HCT116 (cell line): Measurements from ENCODE around the gene CSH1. TPM values are rescaled to one million over a fixed set of nuclear protein-coding genes. Genes with fewer than 3 reads are reported as not detected.
"Not testable (repeated sequence)": the region's sequence is repeated elsewhere in the genome, so short reads cannot be mapped to it uniquely, and the experiment has no call there.

Source experiments
- ATAC-seq: fragments of 200-7000 bp; cut with Tn5 transposase; 2 replicates; pipeline ENCODE4 v1.9.1; 2020; ENCODE audit warnings: mild to moderate bottlenecking, moderate library complexity
- BruUV-seq: library from RNA; stranded (reverse); fragments of 400-500 nt; replicated peaks from 2 replicates; lab custom pipeline; 2021; lab: Mats Ljungman, UMichigan
- CTCF ChIA-PET: fragments of 300-600 bp; sonication (Branson Sonifier 250); formaldehyde crosslinking; loops from one replicate; lab custom pipeline; 2021; ENCODE audit warnings: antibody characterized with exemption; lab: Charles Lee
- POLR2A ChIA-PET: fragments of 300-600, 350-600 bp; sonication (Branson Sonifier 250); formaldehyde crosslinking; loops from one replicate; lab custom pipeline; 2021; ENCODE audit warnings: antibody characterized with exemption; lab: Charles Lee
- RAD21 ChIA-PET, 2 experiments: fragments of 300-600 bp; sonication (Branson Sonifier 250); formaldehyde crosslinking; loops; one replicate each; lab custom pipeline; 2023; ENCODE audit warnings: low total read pairs in 2 of 2; ENCODE audit not compliant: uncharacterized antibody in 2 of 2, unreplicated experiment in 2 of 2, low non-redundant PET in 1 of 2; lab: Charles Lee
- DNase-seq: peaks from one replicate; pipeline ENCODE4 v3.0.0-alpha.2; 2010; ENCODE audit warnings: low read depth, low spot score
- H2AFZ ChIP-seq: fragments of 200-600 bp; shearing (Covaris generic), sonication (generic); 2 replicates; pipeline ENCODE4 v1.6.1; 2017; ENCODE audit warnings: low read depth, mixed run types, mixed read lengths, antibody characterized with exemption, low read length; ENCODE audit not compliant: poor library complexity, severe bottlenecking
- H3K27ac ChIP-seq: 2 replicates; pipeline ENCODE4 v1.5.1; 2012; ENCODE audit warnings: low read depth, low read length
- H3K27me3 ChIP-seq: fragments of 200-600 bp; sonication (generic); 2 replicates; pipeline ENCODE4 v1.6.1; 2016; ENCODE audit warnings: mixed run types, low read length, mixed read lengths; ENCODE audit not compliant: insufficient read depth
- H3K36me3 ChIP-seq, 2 experiments: fragments of 200-500 bp in 1 of 2; fragments of 200-600 bp in 1 of 2; sonication (Bioruptor generic) in 1 of 2; sonication (generic) in 1 of 2; 2 replicates each; pipeline versions ENCODE4 v1.5.1 to v1.6.1; 2014 to 2016; ENCODE audit warnings: low read length in 2 of 2, inconsistent platforms in 1 of 2, mixed read lengths in 1 of 2, mixed run types in 1 of 2; ENCODE audit not compliant: insufficient read depth in 2 of 2, control insufficient read depth in 1 of 2
- H3K4me1 ChIP-seq, 2 experiments: fragments of 200-600 bp in 1 of 2; sonication (generic) in 1 of 2; 2 replicates each; pipeline versions ENCODE4 v1.5.1 to v1.6.1; 2012 to 2017; ENCODE audit warnings: low read length in 2 of 2, inconsistent platforms in 1 of 2, mild to moderate bottlenecking in 1 of 2, mixed read lengths in 1 of 2, mixed run types in 1 of 2, moderate library complexity in 1 of 2; ENCODE audit not compliant: insufficient read depth in 2 of 2, control insufficient read depth in 1 of 2
- H3K4me2 ChIP-seq: fragments of 200-600 bp; sonication (generic); 2 replicates; pipeline ENCODE4 v1.6.1; 2017; ENCODE audit warnings: mixed run types, low read length, mixed read lengths
- H3K4me3 ChIP-seq, 2 experiments: fragments of 200-600 bp in 1 of 2; sonication (generic) in 1 of 2; replicated peaks in 1 of 2; 2 replicates each; pipeline ENCODE4 v1.5.1; 2011 to 2016; ENCODE audit warnings: low read length in 2 of 2, control low read depth in 1 of 2, low read depth in 1 of 2, mild to moderate bottlenecking in 1 of 2, mixed read lengths in 1 of 2, mixed run types in 1 of 2
- H3K79me2 ChIP-seq: fragments of 200-600 bp; sonication (generic); 2 replicates; pipeline ENCODE4 v1.6.1; 2017; ENCODE audit warnings: mild to moderate bottlenecking, mixed run types, low read length, moderate library complexity, mixed read lengths; ENCODE audit not compliant: insufficient read depth
- H3K9ac ChIP-seq: fragments of 200-600 bp; sonication (generic); 2 replicates; pipeline ENCODE4 v1.6.1; 2016; ENCODE audit warnings: low read length, mixed read lengths
- H3K9me2 ChIP-seq: fragments of 200-600 bp; sonication (generic), shearing (Covaris generic); 2 replicates; pipeline ENCODE4 v1.6.1; 2017; ENCODE audit warnings: mixed run types, mild to moderate bottlenecking, moderate library complexity; ENCODE audit not compliant: insufficient read depth
- H3K9me3 ChIP-seq, 2 experiments: fragments of 200-500 bp in 1 of 2; fragments of 200-600 bp in 1 of 2; sonication (Bioruptor generic) in 1 of 2; sonication (generic) in 1 of 2; 2 replicates each; pipeline ENCODE4 v1.6.1; 2014 to 2017; ENCODE audit warnings: low read length in 2 of 2, mixed read lengths in 2 of 2, inconsistent platforms in 1 of 2, low read depth in 1 of 2, mild to moderate bottlenecking in 1 of 2, mixed run types in 1 of 2, moderate library complexity in 1 of 2; ENCODE audit not compliant: control insufficient read depth in 1 of 2, insufficient read depth in 1 of 2
- H4K20me1 ChIP-seq: fragments of 200-600 bp; sonication (generic), shearing (Covaris generic); 2 replicates; pipeline ENCODE4 v1.6.1; 2017; ENCODE audit warnings: mixed run types, mild to moderate bottlenecking, moderate library complexity; ENCODE audit not compliant: insufficient read depth
- RAD21 ChIP-seq: IDR thresholded peaks from 2 replicates; pipeline ENCODE4 v1.6.1; 2012; ENCODE audit warnings: low read depth, mild to moderate bottlenecking
- intact Hi-C: fragments of 100-400 bp; cut with micrococcal nuclease; formaldehyde crosslinking; loops from 2 replicates; pipeline ENCODE4 v1.10.0; 2022
- total RNA-seq: library from RNA; stranded (reverse); gene quantifications from one replicate; pipeline ENCODE4 v1.2.1, GENCODE V29; 2021; ENCODE audit not compliant: unreplicated experiment
- TF ChIP-seq, protein P1 (sequence below), 3 experiments: fragments of 200-600 bp in 1 of 3; sonication (generic) in 1 of 3; IDR thresholded peaks in 2 of 3; conservative IDR thresholded peaks in 1 of 3; 2 replicates each; pipeline ENCODE4 v1.5.1; 2012 to 2017; ENCODE audit warnings: low read depth in 2 of 3, low read length in 2 of 3, antibody characterized with exemption in 1 of 3, borderline replicate concordance in 1 of 3, control low read depth in 1 of 3, mild to moderate bottlenecking in 1 of 3, mixed read lengths in 1 of 3, mixed run types in 1 of 3, moderate library complexity in 1 of 3; ENCODE audit not compliant: insufficient read depth in 1 of 3

The CSH1 gene
- total RNA-seq, 1 experiment from 2014 or later, result not detected

DNA sequence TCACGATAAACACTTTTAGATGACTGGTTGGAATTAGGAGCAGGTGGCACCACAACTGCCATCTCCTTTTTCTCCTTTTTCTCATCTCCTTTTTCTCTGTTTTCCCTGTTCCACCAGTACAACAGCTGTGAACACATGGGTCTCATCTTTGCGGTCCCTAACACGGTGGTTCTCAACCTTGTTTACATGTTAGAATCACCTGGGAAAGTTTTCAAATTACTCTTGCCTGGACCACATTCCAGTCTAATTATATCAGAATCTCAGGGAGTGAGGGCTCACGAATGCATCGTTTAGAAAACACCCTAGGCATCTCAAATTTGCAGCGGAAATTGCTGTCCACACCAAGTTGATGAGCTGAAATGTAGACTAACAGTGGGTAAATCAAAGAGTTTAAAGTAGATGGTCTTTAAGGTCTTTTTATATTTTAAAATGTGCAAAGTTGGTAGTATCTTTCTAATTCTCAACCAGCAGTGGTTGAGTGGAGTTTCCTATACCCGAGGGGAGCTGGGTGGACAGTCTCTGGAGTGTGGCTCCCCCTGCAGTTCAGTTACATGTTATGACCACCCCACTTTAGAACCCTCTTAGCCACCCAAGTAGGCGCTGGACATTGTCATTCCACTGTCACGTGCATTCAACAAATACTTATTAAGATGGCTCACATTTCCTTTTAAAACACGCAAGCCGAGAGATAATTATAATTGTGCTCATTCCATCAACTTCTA lies 3.9 kb downstream of the CSH1 start:
- H4K20me1 ChIP-seq, H2AFZ ChIP-seq, RAD21 ChIA-PET, H3K9me2 ChIP-seq, H3K4me3 ChIP-seq, H3K4me2 ChIP-seq, H3K27ac ChIP-seq, H3K27me3 ChIP-seq, intact Hi-C loops, H3K79me2 ChIP-seq, BruUV-seq, DNase-seq, H3K9ac ChIP-seq, H3K36me3 ChIP-seq, H3K9me3 ChIP-seq: not testable (repeated sequence)
- TF ChIP-seq, protein P1, sequence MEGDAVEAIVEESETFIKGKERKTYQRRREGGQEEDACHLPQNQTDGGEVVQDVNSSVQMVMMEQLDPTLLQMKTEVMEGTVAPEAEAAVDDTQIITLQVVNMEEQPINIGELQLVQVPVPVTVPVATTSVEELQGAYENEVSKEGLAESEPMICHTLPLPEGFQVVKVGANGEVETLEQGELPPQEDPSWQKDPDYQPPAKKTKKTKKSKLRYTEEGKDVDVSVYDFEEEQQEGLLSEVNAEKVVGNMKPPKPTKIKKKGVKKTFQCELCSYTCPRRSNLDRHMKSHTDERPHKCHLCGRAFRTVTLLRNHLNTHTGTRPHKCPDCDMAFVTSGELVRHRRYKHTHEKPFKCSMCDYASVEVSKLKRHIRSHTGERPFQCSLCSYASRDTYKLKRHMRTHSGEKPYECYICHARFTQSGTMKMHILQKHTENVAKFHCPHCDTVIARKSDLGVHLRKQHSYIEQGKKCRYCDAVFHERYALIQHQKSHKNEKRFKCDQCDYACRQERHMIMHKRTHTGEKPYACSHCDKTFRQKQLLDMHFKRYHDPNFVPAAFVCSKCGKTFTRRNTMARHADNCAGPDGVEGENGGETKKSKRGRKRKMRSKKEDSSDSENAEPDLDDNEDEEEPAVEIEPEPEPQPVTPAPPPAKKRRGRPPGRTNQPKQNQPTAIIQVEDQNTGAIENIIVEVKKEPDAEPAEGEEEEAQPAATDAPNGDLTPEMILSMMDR (IDR thresholded peaks at IDR 0.05 in 2 of 3, conservative IDR thresholded peaks at IDR 0.05 in 1 of 3; ENCODE audit: borderline replicate concordance in 1 of 3, insufficient read depth in 1 of 3, low read depth in 2 of 3, low read length in 2 of 3), result peak; percentile 31 to 55 (median 48); a peak in 4 of 6 replicates
- TF ChIP-seq RAD21, result peak; percentile 55
- H3K4me1 ChIP-seq, result peaks cover 0 to 11% of the 10 kb centered on the region in 2 experiments; a peak in 1 of 4 replicates
- POLR2A ChIA-PET, result interaction anchor here (1.3 kb wide), 1 partner anchor 253 kb away, joined by 3 read pairs; no protein-coding TSS in a partner anchor
- ATAC-seq, result peak; percentile 65
- CTCF ChIA-PET, result interaction anchor here (1.1 to 2.0 kb wide), 7 partner anchors 9 to 182 kb away, joined by 3 to 14 read pairs (median 4); partner anchors contain the start of gene GH2

DNA sequence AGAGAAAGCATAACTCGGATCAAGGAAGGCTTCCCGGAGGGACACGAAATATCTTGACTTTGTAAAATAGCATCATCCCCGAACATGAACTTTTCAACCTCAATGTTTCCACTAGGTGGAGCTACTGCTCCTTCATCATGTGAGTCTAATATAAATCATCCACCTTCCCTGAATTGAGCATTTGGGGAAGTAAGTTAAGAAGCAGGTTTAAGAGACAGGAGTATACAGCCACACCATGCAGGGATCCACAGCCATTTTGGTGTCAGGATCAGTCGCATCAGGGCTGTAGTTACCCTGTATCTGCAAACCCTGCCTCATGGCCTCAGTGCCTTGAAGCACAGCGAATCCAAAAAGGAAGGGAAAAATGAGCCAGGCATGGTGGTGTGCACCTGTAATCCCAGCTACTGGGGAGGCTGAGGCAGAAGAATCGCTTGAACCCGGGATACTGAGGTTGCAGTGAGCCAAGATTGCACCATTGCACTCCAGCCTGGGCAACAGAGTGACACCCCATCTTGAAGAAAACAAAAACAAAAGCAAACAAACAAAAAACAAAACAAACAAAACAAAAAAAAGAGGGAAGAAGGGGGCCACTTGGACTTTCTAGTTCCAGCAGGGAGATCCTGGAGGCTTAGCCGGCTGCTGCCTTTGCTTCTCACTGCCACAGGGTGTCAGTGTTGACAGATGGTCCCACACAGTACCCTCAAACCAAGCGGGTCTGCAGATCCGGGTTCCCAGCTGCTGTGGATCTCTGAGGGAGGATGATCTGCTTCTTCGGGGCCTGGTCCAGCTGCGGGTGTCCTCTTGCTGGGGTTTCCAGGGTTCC lies 7.1 kb downstream of the CSH1 start:
- H3K4me1 ChIP-seq, result peaks cover 0 to 11% of the 10 kb centered on the region in 2 experiments; a peak in 1 of 4 replicates
- BruUV-seq, H3K36me3 ChIP-seq, H3K27me3 ChIP-seq, H4K20me1 ChIP-seq, H3K4me3 ChIP-seq, H3K9me2 ChIP-seq, H2AFZ ChIP-seq, RAD21 ChIA-PET, H3K9ac ChIP-seq, H3K79me2 ChIP-seq, H3K9me3 ChIP-seq, POLR2A ChIA-PET, intact Hi-C loops, H3K27ac ChIP-seq, DNase-seq: not testable (repeated sequence)
- H3K4me2 ChIP-seq, result peak overlapping the region; percentile 50
- peak; percentile 91 for ATAC-seq
- TF ChIP-seq, protein P1 (IDR thresholded peaks at IDR 0.05 in 2 of 3, conservative IDR thresholded peaks at IDR 0.05 in 1 of 3; ENCODE audit: borderline replicate concordance in 1 of 3, insufficient read depth in 1 of 3, low read depth in 2 of 3, low read length in 2 of 3), result peak; percentile 51 to 72 (median 52); a peak in 5 of 6 replicates
- peak; percentile 36 for TF ChIP-seq RAD21
- CTCF ChIA-PET, result interaction anchor here (0.7 to 3.9 kb wide), 17 partner anchors 10 to 530 kb away, joined by 3 to 19 read pairs (median 6); no protein-coding TSS in a partner anchor

DNA sequence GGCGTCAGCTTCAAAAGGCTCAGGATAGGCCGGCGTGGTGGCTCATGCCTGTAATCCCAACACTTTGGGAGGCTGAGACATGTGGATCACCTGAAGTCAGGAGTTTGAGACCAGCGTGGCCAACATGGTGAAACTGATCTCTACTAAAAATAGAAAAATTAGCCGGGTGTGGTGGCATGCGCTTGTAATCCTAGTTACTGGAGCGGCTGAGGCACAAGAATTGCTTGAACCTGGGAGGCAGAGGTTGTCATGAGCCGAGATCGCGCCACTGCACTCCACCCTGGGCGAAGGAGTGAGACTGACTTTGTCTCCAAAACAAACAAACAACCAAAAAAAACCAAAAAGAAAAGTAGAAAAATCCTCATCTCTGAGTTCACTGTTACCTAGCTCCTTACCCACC lies 11.3 kb downstream of the CSH1 start:
- H2AFZ ChIP-seq, H3K9ac ChIP-seq, POLR2A ChIA-PET, RAD21 ChIA-PET, H3K27ac ChIP-seq, H3K4me3 ChIP-seq, BruUV-seq, ATAC-seq, intact Hi-C loops, DNase-seq, H3K36me3 ChIP-seq, H3K9me2 ChIP-seq, H3K27me3 ChIP-seq, H4K20me1 ChIP-seq, H3K79me2 ChIP-seq, H3K4me2 ChIP-seq, H3K9me3 ChIP-seq: not testable (repeated sequence)
- CTCF ChIA-PET, result interaction anchor here (1.1 kb wide), 1 partner anchor 15 kb away, joined by 3 read pairs; no protein-coding TSS in a partner anchor
- peaks cover 0 to 18% of the 10 kb centered on the region in 2 experiments; a peak in 3 of 4 replicates for H3K4me1 ChIP-seq
